Hematopoietic multipotent progenitor cell treated with erythropoietin and hydrocortisone succinate and interleukin-3 and kit ligand, for 4 days (in vitro differentiated cells): Measurements from ENCODE around the gene TCP10L.
"Not testable (repeated sequence)": the region's sequence is repeated elsewhere in the genome, so short reads cannot be mapped to it uniquely, and the experiment has no call there.

ENCODE experiments used
- DNase-seq: peaks from one replicate; pipeline ENCODE4 v3.0.0-alpha.2; 2015

Gene TCP10L

GRCh38 chr21:32584472-32584871 lies 851 bp downstream of the TCP10L start:
- DNase-seq = no peak

- no peak for DNase-seq
Measured at GRCh38 chr21:32581732-32582131, 3.6 kb downstream of the TCP10L start.

GRCh38 chr21:32580949-32581348 lies 4.4 kb downstream of the TCP10L start:
- no peak for DNase-seq

- DNase-seq = peak; percentile 56
Measured at GRCh38 chr21:32578107-32578691, 7.1 kb downstream of the TCP10L start.

- no peak for DNase-seq
Measured at GRCh38 chr21:32576011-32576410, 9.3 kb downstream of the TCP10L start.

- no peak for DNase-seq
Measured at GRCh38 chr21:32574946-32575925, 10.1 kb downstream of the TCP10L start.

- DNase-seq = no peak
Measured at GRCh38 chr21:32572574-32573420, 12.5 kb downstream of the TCP10L start.

- no peak for DNase-seq
Measured at GRCh38 chr21:32570456-32570855, 14.9 kb downstream of the TCP10L start.

GRCh38 chr21:32569261-32570230 lies 15.8 kb downstream of the TCP10L start:
- DNase-seq = peak; percentile 92

- peak; percentile 87 for DNase-seq
Measured at GRCh38 chr21:32567626-32568025, 17.7 kb downstream of the TCP10L start.

- peak; percentile 49 for DNase-seq
Measured at GRCh38 chr21:32566741-32567389, 18.5 kb downstream of the TCP10L start.

- no peak for DNase-seq
Measured at GRCh38 chr21:32565856-32566465, 19.4 kb downstream of the TCP10L start.

GRCh38 chr21:32562915-32563314 lies 22.4 kb downstream of the TCP10L start:
- DNase-seq = no peak

GRCh38 chr21:32562426-32562825 lies 22.9 kb downstream of the TCP10L start:
- peak; percentile 74 for DNase-seq

- not testable (repeated sequence) for DNase-seq
Measured at GRCh38 chr21:32561476-32561875, 23.8 kb downstream of the TCP10L start.

GRCh38 chr21:32560896-32561295 lies 24.4 kb downstream of the TCP10L start:
- no peak for DNase-seq

GRCh38 chr21:32559006-32559610 lies 26.2 kb downstream of the TCP10L start:
- no peak for DNase-seq

GRCh38 chr21:32558106-32558505 lies 27.2 kb downstream of the TCP10L start:
- DNase-seq = no peak

- DNase-seq = no peak
Measured at GRCh38 chr21:32554832-32555638, 30.3 kb downstream of the TCP10L start.

GRCh38 chr21:32549886-32550285 lies 35.4 kb downstream of the TCP10L start:
- no peak for DNase-seq
